ENCODE data around the gene PARM1. TPM values are rescaled to one million over a fixed set of nuclear protein-coding genes. Genes with fewer than 3 reads are reported as not detected.

PARM1 gene
- total RNA-seq, 1 donor from 2014 or later = not detected

GRCh38 chr4:75046226-75046625, 113.3 kb downstream of the PARM1 start:
- no peak for FAIRE-seq
- no peak for TF ChIP-seq CTCF (IDR thresholded peaks at IDR 0.05; ENCODE audit: insufficient read depth, low read length, severe bottlenecking)

DNA sequence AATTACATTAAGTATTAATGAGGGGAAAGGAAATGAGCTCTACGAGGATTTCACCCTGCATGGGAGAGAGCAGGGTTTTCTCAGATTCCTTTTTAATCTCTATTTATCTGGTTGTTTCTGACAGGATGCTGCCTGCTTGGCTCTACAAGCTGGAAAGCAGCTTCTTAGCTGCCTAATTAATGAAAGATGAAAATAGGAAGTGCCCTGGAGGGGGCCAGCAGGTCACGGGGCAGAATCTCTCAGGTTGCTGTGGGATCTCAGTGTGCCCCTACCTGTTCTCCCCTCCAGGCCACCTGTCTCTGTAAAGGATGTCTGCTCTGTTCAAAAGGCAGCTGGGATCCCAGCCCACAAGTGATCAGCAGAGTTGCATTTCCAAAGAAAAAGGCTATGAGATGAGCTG, 113.7 kb downstream of the PARM1 start:
- no peak for DNase-seq (ENCODE audit: low read depth)
- Histone ChIP-seq H3K4me3 (ENCODE audit: low read depth, low read length) (no peak overlapping the region), H3K36me3 (ENCODE audit: control insufficient read depth, insufficient read depth, low read length) (no peaks in the 10 kb centered on the region), H3K27me3 (ENCODE audit: control insufficient read depth, insufficient read depth, low read length) (no peaks in the 10 kb centered on the region)
- TF ChIP-seq CTCF (IDR thresholded peaks at IDR 0.05; ENCODE audit: insufficient read depth, low read length, severe bottlenecking) = no peak
- FAIRE-seq = no peak

More at GRCh38 chr4:75046226-75046625, 113.3 kb downstream of the PARM1 start:
- Histone ChIP-seq H3K4me3 (ENCODE audit: low read depth, low read length) (no peak overlapping the region), H3K27me3 (ENCODE audit: control insufficient read depth, insufficient read depth, low read length) (no peaks in the 10 kb centered on the region), H3K36me3 (ENCODE audit: control insufficient read depth, insufficient read depth, low read length) (no peaks in the 10 kb centered on the region)
- DNase-seq (ENCODE audit: low read depth) = no peak

- Histone ChIP-seq H3K36me3 (ENCODE audit: control insufficient read depth, insufficient read depth, low read length) (no peaks in the 10 kb centered on the region), H3K27me3 (ENCODE audit: control insufficient read depth, insufficient read depth, low read length) (no peaks in the 10 kb centered on the region), H3K4me3 (ENCODE audit: low read depth, low read length) (no peak overlapping the region)
- DNase-seq (ENCODE audit: low read depth) (no peak), FAIRE-seq (no peak)
- peak; percentile 4 for TF ChIP-seq CTCF (IDR thresholded peaks at IDR 0.05; ENCODE audit: insufficient read depth, low read length, severe bottlenecking)
These were observed 115.4 kb downstream of the PARM1 start for GRCh38 chr4:75048208-75048879.

- no peak for TF ChIP-seq CTCF (IDR thresholded peaks at IDR 0.05; ENCODE audit: insufficient read depth, low read length, severe bottlenecking)
- DNase-seq (ENCODE audit: low read depth) (no peak), FAIRE-seq (no peak)
- Histone ChIP-seq H3K36me3 (ENCODE audit: control insufficient read depth, insufficient read depth, low read length) (no peaks in the 10 kb centered on the region), H3K4me3 (ENCODE audit: low read depth, low read length) (no peak overlapping the region), H3K27me3 (ENCODE audit: control insufficient read depth, insufficient read depth, low read length) (no peaks in the 10 kb centered on the region)
These were observed 118.5 kb downstream of the PARM1 start for GRCh38 chr4:75051431-75051830.

GRCh38 chr4:75053352-75053751, 120.4 kb downstream of the PARM1 start:
- no peaks in the 10 kb centered on the region for H3K27me3 ChIP-seq (ENCODE audit: control insufficient read depth, insufficient read depth, low read length)
- TF ChIP-seq CTCF (IDR thresholded peaks at IDR 0.05; ENCODE audit: insufficient read depth, low read length, severe bottlenecking) = no peak
- no peaks in the 10 kb centered on the region for H3K36me3 ChIP-seq (ENCODE audit: control insufficient read depth, insufficient read depth, low read length)
- H3K4me3 ChIP-seq (ENCODE audit: low read depth, low read length) = no peak overlapping the region
- FAIRE-seq = no peak
- no peak for DNase-seq (ENCODE audit: low read depth)

GRCh38 chr4:75054078-75054477, 121.2 kb downstream of the PARM1 start:
- Histone ChIP-seq H3K36me3 (ENCODE audit: control insufficient read depth, insufficient read depth, low read length) (no peaks in the 10 kb centered on the region), H3K27me3 (ENCODE audit: control insufficient read depth, insufficient read depth, low read length) (no peaks in the 10 kb centered on the region), H3K4me3 (ENCODE audit: low read depth, low read length) (no peak overlapping the region)
- no peak for TF ChIP-seq CTCF (IDR thresholded peaks at IDR 0.05; ENCODE audit: insufficient read depth, low read length, severe bottlenecking)
- no peak for DNase-seq (ENCODE audit: low read depth)
- no peak for FAIRE-seq
